SU-DHL-6 (cell line): Measurements from ENCODE around the gene ESR1.

Experiments
- H2AFZ ChIP-seq: fragments of 200-600 bp; sonication (generic); 2 replicates; pipeline ENCODE4 v1.6.1; 2014; ENCODE audit warnings: low read depth, mild to moderate bottlenecking, moderate library complexity, mixed read lengths, antibody characterized with exemption, low read length; ENCODE audit not compliant: severe bottlenecking
- H3F3A ChIP-seq: fragments of 200-600 bp; shearing (Covaris generic); 2 replicates; pipeline ENCODE4 v1.6.0; 2016; ENCODE audit warnings: antibody characterized with exemption, mild to moderate bottlenecking; ENCODE audit not compliant: insufficient read depth
- H3K27ac ChIP-seq: fragments of 200-600 bp; sonication (generic); 2 replicates; pipeline ENCODE4 v1.5.1; 2016; ENCODE audit warnings: low read depth, mild to moderate bottlenecking, low read length, moderate library complexity, mixed read lengths
- H3K27me3 ChIP-seq: fragments of 200-600 bp; sonication (generic), shearing (Covaris generic); 2 replicates; pipeline ENCODE4 v1.6.0; 2014; ENCODE audit warnings: mild to moderate bottlenecking, low read length
- H3K36me3 ChIP-seq: fragments of 200-600 bp; sonication (generic); 2 replicates; pipeline ENCODE4 v1.6.1; 2014; ENCODE audit warnings: mild to moderate bottlenecking, low read length, mixed read lengths
- H3K4me2 ChIP-seq: fragments of 300-600, 200-600 bp; shearing (Covaris generic), sonication (generic); 2 replicates; pipeline ENCODE4 v1.6.0; 2014; ENCODE audit warnings: low read length, low read depth, mild to moderate bottlenecking; ENCODE audit not compliant: poor library complexity, severe bottlenecking
- H3K4me3 ChIP-seq: fragments of 200-600 bp; sonication (generic); 2 replicates; pipeline ENCODE4 v1.5.1; 2014; ENCODE audit warnings: antibody characterized with exemption, low read length, mild to moderate bottlenecking, mixed read lengths; ENCODE audit not compliant: insufficient read depth, poor library complexity, severe bottlenecking
- H3K79me2 ChIP-seq: fragments of 200-600 bp; sonication (generic); 2 replicates; pipeline ENCODE4 v1.6.1; 2014; ENCODE audit warnings: mild to moderate bottlenecking, low read length, moderate library complexity; ENCODE audit not compliant: insufficient read depth
- H3K9ac ChIP-seq: fragments of 200-600 bp; sonication (generic); 2 replicates; pipeline ENCODE4 v1.7.0; 2014; ENCODE audit warnings: mild to moderate bottlenecking, low read length
- H3K9me2 ChIP-seq: fragments of 200-600 bp; sonication (generic); replicated peaks from 2 replicates; pipeline ENCODE4 v1.6.1; 2014; ENCODE audit warnings: low read length; ENCODE audit not compliant: insufficient read depth
- H3K9me3 ChIP-seq: fragments of 200-600 bp; sonication (generic); 2 replicates; pipeline ENCODE4 v1.6.1; 2014; ENCODE audit warnings: low read length, mixed read lengths; ENCODE audit not compliant: insufficient read depth
- H4K20me1 ChIP-seq: fragments of 200-600 bp; sonication (generic); 2 replicates; pipeline ENCODE4 v1.6.1; 2014; ENCODE audit warnings: low read depth, mild to moderate bottlenecking, antibody characterized with exemption, low read length, moderate library complexity, mixed read lengths
- EZH2phosphoT487 ChIP-seq: fragments of 200-600 bp; sonication (generic), shearing (Covaris generic); conservative IDR thresholded peaks from 2 replicates; pipeline ENCODE4 v1.6.1; 2018; ENCODE audit warnings: mild to moderate bottlenecking, antibody characterized with exemption, low read length, moderate library complexity, mixed read lengths
- TF ChIP-seq, protein P1 (sequence below): fragments of 200-600 bp; sonication (generic); IDR thresholded peaks from one replicate; pipeline ENCODE4 v1.5.1; 2017; ENCODE audit warnings: antibody characterized with exemption, mild to moderate bottlenecking, low read length, moderate library complexity; ENCODE audit not compliant: insufficient read depth, poor library complexity, severe bottlenecking

The ESR1 gene

GRCh38 chr6:152050451-152051195, 243.1 kb downstream of the ESR1 start:
- Histone ChIP-seq H3K27me3 (no peaks in the 10 kb centered on the region), H3K9me3 (no peaks in the 10 kb centered on the region), H3K4me2 (no peak overlapping the region)

DNA sequence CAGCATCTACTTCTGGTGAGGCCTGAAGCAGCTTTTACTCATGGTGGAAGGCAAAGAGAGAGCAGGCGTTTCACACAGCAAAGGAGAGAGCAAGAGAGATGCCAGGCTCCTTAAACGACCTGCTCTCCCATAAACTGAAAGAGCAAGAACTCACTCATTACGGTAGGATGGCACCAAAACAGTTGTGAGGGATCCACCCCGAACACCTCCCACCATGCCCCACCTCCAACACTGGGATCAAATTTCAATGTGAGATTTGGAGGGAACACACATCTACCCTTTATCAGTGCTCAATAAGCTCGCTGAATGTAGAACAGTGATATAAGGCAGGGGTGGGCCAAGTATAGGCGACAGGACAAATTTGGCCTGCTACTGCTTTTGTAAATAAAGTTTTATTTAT, 244.6 kb downstream of the ESR1 start:
- H3F3A ChIP-seq: no peaks in the 10 kb centered on the region
- H3K9me2 ChIP-seq: no peaks in the 10 kb centered on the region
- no peak overlapping the region for H3K4me2 ChIP-seq
- no peaks in the 10 kb centered on the region for H3K79me2 ChIP-seq
- no peaks in the 10 kb centered on the region for H3K36me3 ChIP-seq
- no peak overlapping the region for H3K9ac ChIP-seq
- no peaks in the 10 kb centered on the region for H4K20me1 ChIP-seq
- no peak overlapping the region for H3K4me3 ChIP-seq
- no peaks in the 10 kb centered on the region for H3K9me3 ChIP-seq
- no peak overlapping the region for H3K27ac ChIP-seq
- H2AFZ ChIP-seq: no peak overlapping the region
- no peaks in the 10 kb centered on the region for H3K27me3 ChIP-seq
- TF ChIP-seq, protein P1, sequence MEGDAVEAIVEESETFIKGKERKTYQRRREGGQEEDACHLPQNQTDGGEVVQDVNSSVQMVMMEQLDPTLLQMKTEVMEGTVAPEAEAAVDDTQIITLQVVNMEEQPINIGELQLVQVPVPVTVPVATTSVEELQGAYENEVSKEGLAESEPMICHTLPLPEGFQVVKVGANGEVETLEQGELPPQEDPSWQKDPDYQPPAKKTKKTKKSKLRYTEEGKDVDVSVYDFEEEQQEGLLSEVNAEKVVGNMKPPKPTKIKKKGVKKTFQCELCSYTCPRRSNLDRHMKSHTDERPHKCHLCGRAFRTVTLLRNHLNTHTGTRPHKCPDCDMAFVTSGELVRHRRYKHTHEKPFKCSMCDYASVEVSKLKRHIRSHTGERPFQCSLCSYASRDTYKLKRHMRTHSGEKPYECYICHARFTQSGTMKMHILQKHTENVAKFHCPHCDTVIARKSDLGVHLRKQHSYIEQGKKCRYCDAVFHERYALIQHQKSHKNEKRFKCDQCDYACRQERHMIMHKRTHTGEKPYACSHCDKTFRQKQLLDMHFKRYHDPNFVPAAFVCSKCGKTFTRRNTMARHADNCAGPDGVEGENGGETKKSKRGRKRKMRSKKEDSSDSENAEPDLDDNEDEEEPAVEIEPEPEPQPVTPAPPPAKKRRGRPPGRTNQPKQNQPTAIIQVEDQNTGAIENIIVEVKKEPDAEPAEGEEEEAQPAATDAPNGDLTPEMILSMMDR: no peak
- no peak for TF ChIP-seq EZH2phosphoT487

More at GRCh38 chr6:152050451-152051195, 243.1 kb downstream of the ESR1 start:
- H3K27ac ChIP-seq: no peak overlapping the region
- no peak overlapping the region for H3K9ac ChIP-seq
- no peak overlapping the region for H2AFZ ChIP-seq
- no peak for TF ChIP-seq EZH2phosphoT487
- TF ChIP-seq, protein P1: no peak
- H3F3A ChIP-seq: no peaks in the 10 kb centered on the region
- H3K79me2 ChIP-seq: no peaks in the 10 kb centered on the region
- no peaks in the 10 kb centered on the region for H3K9me2 ChIP-seq
- H3K36me3 ChIP-seq: no peaks in the 10 kb centered on the region
- no peak overlapping the region for H3K4me3 ChIP-seq
- no peaks in the 10 kb centered on the region for H4K20me1 ChIP-seq

GRCh38 chr6:152053332-152053731, 245.8 kb downstream of the ESR1 start:
- no peaks in the 10 kb centered on the region for H3K9me2 ChIP-seq
- no peak overlapping the region for H3K4me3 ChIP-seq

More at GRCh38 chr6:152053332-152053731, 245.8 kb downstream of the ESR1 start:
- no peaks in the 10 kb centered on the region for H4K20me1 ChIP-seq
- H3F3A ChIP-seq: no peaks in the 10 kb centered on the region
- H3K9ac ChIP-seq: no peak overlapping the region
- no peaks in the 10 kb centered on the region for H3K9me3 ChIP-seq
- H3K36me3 ChIP-seq: no peaks in the 10 kb centered on the region
- no peak overlapping the region for H2AFZ ChIP-seq
- H3K27ac ChIP-seq: no peak overlapping the region
- H3K4me2 ChIP-seq: no peak overlapping the region
- no peaks in the 10 kb centered on the region for H3K79me2 ChIP-seq
- no peaks in the 10 kb centered on the region for H3K27me3 ChIP-seq
- TF ChIP-seq EZH2phosphoT487: no peak
- TF ChIP-seq, protein P1: no peak
